K562 (cell line): ENCODE measurements around the gene SMARCA4. TPM values are rescaled to one million over a fixed set of nuclear protein-coding genes. Genes with fewer than 3 reads are reported as not detected.

Source experiments
- ATAC-seq: fragments of 200-7000 bp; cut with Tn5 transposase; 3 replicates; pipeline ENCODE4 v1.9.1; 2020; ENCODE audit warnings: moderate library complexity
- BruUV-seq: library from RNA; stranded (reverse); fragments of 400-500 nt; replicated peaks from 2 replicates; lab custom pipeline; 2021; lab: Mats Ljungman, UMichigan
- CTCF ChIA-PET: fragments of 300-600 bp; formaldehyde crosslinking; extraction: SDS; loops from one replicate; lab custom pipeline; 2021; ENCODE audit warnings: low intra/inter-chr PET ratio; lab: Yijun Ruan, JAX
- POLR2A ChIA-PET: fragments of 300-600, 350-650 bp; sonication (Branson Sonifier 250); formaldehyde crosslinking; extraction: SDS; loops from one replicate; lab custom pipeline; 2021; ENCODE audit warnings: antibody characterized with exemption, inconsistent platforms; lab: Yijun Ruan, JAX
- DNase-seq, 4 experiments: peaks; one replicate each; pipeline versions ENCODE4 v3.0.0 to v3.0.0-alpha.2; 2011 to 2018; ENCODE audit warnings: low spot score in 3 of 4, mixed read lengths in 3 of 4; ENCODE audit errors: extremely low read depth in 1 of 4
- FAIRE-seq: peaks from 2 replicates; lab custom pipeline; 2011; peaks lifted over from hg19 to GRCh38; lab: Jason Lieb, UNC
- H2AFZ ChIP-seq: 2 replicates; pipeline ENCODE4 v1.6.0; 2011; ENCODE audit warnings: low read depth, low read length, control low read depth, inconsistent platforms
- H3K27ac ChIP-seq: fragments of 200-600 bp; 3 replicates; pipeline ENCODE4 v1.8.0; 2011; ENCODE audit warnings: low read depth, mild to moderate bottlenecking, control low read depth, inconsistent platforms, low read length, moderate library complexity, mixed read lengths; ENCODE audit errors: extremely low read depth
- H3K27me3 ChIP-seq, 2 experiments: fragments of 300-600 bp in 1 of 2; 2 replicates in 1 of 2; 3 replicates in 1 of 2; pipeline versions ENCODE4 v1.6.0 to v1.8.0; 2011; ENCODE audit warnings: inconsistent platforms in 2 of 2, low read length in 2 of 2, mild to moderate bottlenecking in 1 of 2, mixed read lengths in 1 of 2, moderate library complexity in 1 of 2; ENCODE audit not compliant: control insufficient read depth in 2 of 2, insufficient read depth in 2 of 2
- H3K36me3 ChIP-seq: fragments of 300-600 bp; 3 replicates; pipeline ENCODE4 v1.8.0; 2011; ENCODE audit warnings: mild to moderate bottlenecking, low read length, inconsistent platforms; ENCODE audit not compliant: control insufficient read depth, insufficient read depth
- H3K4me1 ChIP-seq, 2 experiments: fragments of 200-600 bp in 1 of 2; replicated peaks in 1 of 2; 2 replicates in 1 of 2; 3 replicates in 1 of 2; pipeline versions ENCODE4 v1.5.1 to v1.8.0; 2011; ENCODE audit warnings: inconsistent platforms in 2 of 2, low read length in 2 of 2, mild to moderate bottlenecking in 1 of 2, mixed read lengths in 1 of 2, moderate library complexity in 1 of 2; ENCODE audit not compliant: control insufficient read depth in 2 of 2, insufficient read depth in 2 of 2
- H3K4me2 ChIP-seq: 2 replicates; pipeline ENCODE4 v1.6.1; 2011; ENCODE audit warnings: low read length, control low read depth, inconsistent platforms, mixed read lengths; ENCODE audit not compliant: insufficient read depth
- H3K4me3 ChIP-seq: fragments of 200-600 bp; sonication (generic), shearing (Covaris generic); 2 replicates; pipeline ENCODE4 v1.5.1; 2016; ENCODE audit warnings: control low read depth, inconsistent platforms
- H3K79me2 ChIP-seq: fragments of 200-600 bp; 3 replicates; pipeline ENCODE4 v1.8.0; 2011; ENCODE audit warnings: low read length, inconsistent platforms; ENCODE audit not compliant: control insufficient read depth, insufficient read depth
- H3K9ac ChIP-seq, 2 experiments: 2 replicates each; pipeline versions ENCODE4 v1.6.0 to v1.6.1; 2011; ENCODE audit warnings: low read depth in 2 of 2, low read length in 2 of 2, control low read depth in 1 of 2, inconsistent platforms in 1 of 2, mild to moderate bottlenecking in 1 of 2, mixed read lengths in 1 of 2; ENCODE audit not compliant: insufficient read depth in 1 of 2
- H3K9me1 ChIP-seq: one replicate; pipeline ENCODE4 v1.6.0; 2011; ENCODE audit warnings: inconsistent platforms, mild to moderate bottlenecking, low read length, moderate library complexity; ENCODE audit not compliant: control insufficient read depth, insufficient read depth
- H3K9me3 ChIP-seq: replicated peaks from 2 replicates; pipeline ENCODE4 v1.5.1; 2011; ENCODE audit warnings: low read depth, low read length, inconsistent platforms; ENCODE audit not compliant: control insufficient read depth, insufficient read depth
- H4K20me1 ChIP-seq: replicated peaks from 2 replicates; pipeline ENCODE4 v1.6.1; 2011; ENCODE audit warnings: low read length, inconsistent platforms, mixed read lengths; ENCODE audit not compliant: control insufficient read depth, insufficient read depth
- EHMT2 ChIP-seq: fragments of 450-650 bp; IDR thresholded peaks from 2 replicates; pipeline ENCODE4 v1.6.1; 2018; ENCODE audit warnings: antibody characterized with exemption
- GTF2E2 ChIP-seq: fragments of 200-800 bp; sonication (Bioruptor generic); IDR thresholded peaks from 2 replicates; pipeline ENCODE4 v1.6.1; 2016; ENCODE audit warnings: missing genetic modification characterization, missing compliant biosample characterization
- HDAC6 ChIP-seq: IDR thresholded peaks from 2 replicates; pipeline ENCODE4 v1.6.1; 2012; ENCODE audit warnings: low read depth, mild to moderate bottlenecking, control low read depth, inconsistent platforms, low read length, moderate library complexity
- HNRNPH1 ChIP-seq: fragments of 200-400 bp; formaldehyde crosslinking; optimal IDR thresholded peaks from 2 replicates; pipeline ENCODE3; 2017; ENCODE audit warnings: low read depth, mild to moderate bottlenecking, low read length, moderate library complexity
- PRPF4 ChIP-seq: fragments of 200-400 bp; formaldehyde crosslinking; IDR thresholded peaks from one replicate; pipeline ENCODE4 v1.6.1; 2017; ENCODE audit warnings: low read length, low read depth, mild to moderate bottlenecking; ENCODE audit not compliant: insufficient read depth, poor library complexity, severe bottlenecking
- RB1 ChIP-seq: fragments of 450-650 bp; IDR thresholded peaks from 2 replicates; pipeline ENCODE4 v1.6.1; 2017; ENCODE audit warnings: low read depth, mild to moderate bottlenecking
- SOX6 ChIP-seq: fragments of 450-650 bp; IDR thresholded peaks from 2 replicates; pipeline ENCODE4 v1.6.1; 2014; ENCODE audit warnings: mild to moderate bottlenecking
- TAF1 ChIP-seq: IDR thresholded peaks from 2 replicates; pipeline ENCODE4 v1.6.1; 2011; ENCODE audit warnings: mild to moderate bottlenecking, low read length, moderate library complexity; ENCODE audit not compliant: insufficient read depth, control insufficient read depth, severe bottlenecking; ENCODE audit errors: extremely low read depth
- TAF9B ChIP-seq: fragments of 450-650 bp; IDR thresholded peaks from 2 replicates; pipeline ENCODE4 v1.6.1; 2018; ENCODE audit warnings: mild to moderate bottlenecking; ENCODE audit not compliant: partially characterized antibody
- ZEB2 ChIP-seq: fragments of 450-650 bp; IDR thresholded peaks from 2 replicates; pipeline ENCODE4 v1.6.1; 2016
- ZNF436 ChIP-seq: fragments of 250-450, 450-650 bp; sonication (Bioruptor Pico); formaldehyde crosslinking; IDR thresholded peaks from 2 replicates; pipeline ENCODE4 v1.7.0; 2020; ENCODE audit warnings: mild to moderate bottlenecking
- WGBS: fragments of 100-300 bp; shearing (Covaris generic); methylation state at CpG from one replicate; pipeline ENCODE4 v1.1.6; 2016; ENCODE audit warnings: low coverage, mixed read lengths; ENCODE audit not compliant: insufficient coverage; ENCODE audit errors: missing lambda C conversion rate; 5-methylcytosine and 5-hydroxymethylcytosine counted together
- in situ Hi-C: fragments of 300-500 bp; cut with MboI; formaldehyde crosslinking; loops from 4 replicates; pipeline ENCODE4 v1.15.0; 2018; ENCODE audit warnings: inconsistent platforms, mixed read lengths
- intact Hi-C: fragments of 100-400 bp; cut with micrococcal nuclease; formaldehyde crosslinking; loops from 2 replicates; pipeline ENCODE4 v1.14.2; 2022
- polyA plus RNA-seq, 8 experiments: library from polyadenylated mRNA; depleted of rRNA in 4 of 8; stranded (reverse) in 5 of 8; unstranded in 3 of 8; fragments of >200 nt; fragmentation: Nextera tagmentation in 2 of 8; fragmentation: Illumina TruSeq in 1 of 8; extraction: Ambion mirVana in 2 of 8; extraction: Trizol in 1 of 8; gene quantifications; 2 replicates each; pipeline versions ENCODE4 v1.2.1 to v1.2.3, GENCODE V29; 2011 to 2014; ENCODE audit warnings: inconsistent platforms in 1 of 8, missing spikeins in 1 of 8
- total RNA-seq, 7 experiments: library from RNA; depleted of rRNA in 6 of 7; stranded (reverse); fragments of >200 nt in 6 of 7; fragmentation: Illumina TruSeq in 2 of 7; extraction: Trizol in 2 of 7; gene quantifications; 2 replicates each; pipeline versions ENCODE4 v1.2.1 to v1.2.3, GENCODE V29; 2011 to 2021; ENCODE audit warnings: low replicate concordance in 1 of 7
- TF ChIP-seq, protein P1 (sequence below): sonication (generic); formaldehyde crosslinking; IDR thresholded peaks from 2 replicates; pipeline ENCODE4 v1.8.1; 2022; ENCODE audit warnings: missing genetic modification reagents
- TF ChIP-seq, protein P2 (sequence below), 2 experiments: fragments of 200-800 bp in 1 of 2; sonication (Bioruptor generic) in 1 of 2; sonication (generic) in 1 of 2; formaldehyde crosslinking in 1 of 2; IDR thresholded peaks in 1 of 2; conservative IDR thresholded peaks in 1 of 2; 2 replicates each; pipeline versions ENCODE4 v1.5.0 to v1.6.1; 2016 to 2020; ENCODE audit warnings: missing compliant biosample characterization in 1 of 2, missing genetic modification characterization in 1 of 2, missing genetic modification reagents in 1 of 2

The SMARCA4 gene
- total and polyA plus RNA-seq, 9 of the 15 experiments (the other 6 are each of a cell fraction or from before 2014, with no cell fraction given) = 19.3 to 207 (median 52.1) TPM

DNA sequence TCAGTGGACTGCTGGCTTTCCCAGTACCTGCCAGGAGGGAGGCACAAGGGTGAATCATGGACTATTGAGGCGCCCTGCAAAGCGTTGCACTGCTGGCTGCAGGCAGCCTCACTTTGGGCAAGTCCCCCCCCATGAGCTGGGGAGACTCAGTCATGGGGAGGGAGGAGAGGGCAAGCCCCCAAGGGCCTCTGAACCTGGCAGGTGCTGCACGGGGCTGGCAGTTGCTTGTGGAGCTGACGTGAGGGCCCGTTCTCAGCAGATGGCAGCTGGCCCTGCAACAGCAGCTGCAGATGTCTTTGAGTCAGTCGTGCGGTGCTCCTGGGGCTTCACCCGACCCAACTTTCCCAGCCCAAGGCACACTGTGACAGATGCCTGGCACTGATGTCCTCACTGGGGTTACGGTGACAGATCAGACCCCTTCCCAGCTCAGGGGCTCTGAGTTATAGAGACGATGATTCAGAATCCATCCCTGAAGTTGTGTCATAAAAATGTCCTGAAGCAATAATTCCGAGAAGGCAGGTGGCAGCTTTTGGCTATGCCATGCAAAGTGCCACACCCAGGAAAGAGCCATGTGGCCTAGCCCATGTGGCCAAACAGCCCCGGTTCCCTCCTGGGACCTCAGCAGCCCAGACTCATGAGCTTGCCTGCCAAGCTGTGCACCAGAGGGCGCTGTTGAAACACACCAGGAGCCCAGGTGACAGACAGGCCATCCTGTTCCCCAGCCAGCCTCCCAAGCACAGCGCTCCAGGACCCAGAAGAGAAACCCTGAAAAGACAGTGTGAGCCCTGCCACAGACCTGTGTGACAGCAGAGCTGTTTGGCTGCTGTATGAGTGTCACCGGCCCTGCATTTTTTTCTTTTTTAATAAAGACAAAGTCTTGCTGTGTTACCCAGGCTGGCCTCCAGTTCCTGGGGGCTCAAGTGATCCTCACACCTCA, 74.9 kb downstream of the SMARCA4 start (continued):
- TF ChIP-seq RB1 = peak; percentile 75

DNA sequence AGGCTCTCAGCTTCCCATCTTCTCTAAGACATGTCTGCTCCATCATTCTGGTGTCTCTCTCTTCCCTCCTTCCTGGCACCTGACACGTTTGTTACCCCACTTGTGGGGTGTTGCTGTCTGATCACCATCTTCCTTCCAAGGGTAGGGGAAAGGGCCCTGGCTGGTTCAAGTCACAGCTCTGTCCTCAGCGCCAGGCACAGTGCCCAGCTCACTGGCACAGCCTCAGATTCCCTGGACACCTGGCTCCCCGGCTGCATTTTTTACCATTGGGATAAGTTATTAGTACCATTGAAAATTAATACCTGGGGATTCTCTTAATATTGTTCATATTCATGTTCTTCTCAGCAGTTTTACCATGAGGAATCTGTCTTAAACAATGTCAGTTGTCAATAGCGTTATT, 77.7 kb downstream of the SMARCA4 start:
- no peak for TF ChIP-seq HDAC6
- TF ChIP-seq ZNF436 (CRISPR knock-in tag) = no peak
- no peak for TF ChIP-seq TAF1
- TF ChIP-seq TAF9B = no peak
- TF ChIP-seq, protein P1, sequence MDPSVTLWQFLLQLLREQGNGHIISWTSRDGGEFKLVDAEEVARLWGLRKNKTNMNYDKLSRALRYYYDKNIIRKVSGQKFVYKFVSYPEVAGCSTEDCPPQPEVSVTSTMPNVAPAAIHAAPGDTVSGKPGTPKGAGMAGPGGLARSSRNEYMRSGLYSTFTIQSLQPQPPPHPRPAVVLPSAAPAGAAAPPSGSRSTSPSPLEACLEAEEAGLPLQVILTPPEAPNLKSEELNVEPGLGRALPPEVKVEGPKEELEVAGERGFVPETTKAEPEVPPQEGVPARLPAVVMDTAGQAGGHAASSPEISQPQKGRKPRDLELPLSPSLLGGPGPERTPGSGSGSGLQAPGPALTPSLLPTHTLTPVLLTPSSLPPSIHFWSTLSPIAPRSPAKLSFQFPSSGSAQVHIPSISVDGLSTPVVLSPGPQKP (CRISPR knock-in tag) = no peak
- TF ChIP-seq, protein P2, sequence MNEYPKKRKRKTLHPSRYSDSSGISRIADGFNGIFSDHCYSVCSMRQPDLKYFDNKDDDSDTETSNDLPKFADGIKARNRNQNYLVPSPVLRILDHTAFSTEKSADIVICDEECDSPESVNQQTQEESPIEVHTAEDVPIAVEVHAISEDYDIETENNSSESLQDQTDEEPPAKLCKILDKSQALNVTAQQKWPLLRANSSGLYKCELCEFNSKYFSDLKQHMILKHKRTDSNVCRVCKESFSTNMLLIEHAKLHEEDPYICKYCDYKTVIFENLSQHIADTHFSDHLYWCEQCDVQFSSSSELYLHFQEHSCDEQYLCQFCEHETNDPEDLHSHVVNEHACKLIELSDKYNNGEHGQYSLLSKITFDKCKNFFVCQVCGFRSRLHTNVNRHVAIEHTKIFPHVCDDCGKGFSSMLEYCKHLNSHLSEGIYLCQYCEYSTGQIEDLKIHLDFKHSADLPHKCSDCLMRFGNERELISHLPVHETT (CRISPR knock-in tag; conservative IDR thresholded peaks at IDR 0.05 in 1 of 2, IDR thresholded peaks at IDR 0.05 in 1 of 2) = no peak
- no peak for TF ChIP-seq ZEB2
- TF ChIP-seq EHMT2 = no peak
- TF ChIP-seq GTF2E2 (tag) = no peak
- no peak for TF ChIP-seq PRPF4
- no peak for TF ChIP-seq SOX6
- no peak for TF ChIP-seq HNRNPH1
- TF ChIP-seq, all 486 proteins: peak for 0
- 0 out of 4 replicates have a peak overlapping the region, but pooled peaks of 1 of the 2 experiments have one; percentile 60 for H3K9ac ChIP-seq
- no peak overlapping the region for H2AFZ ChIP-seq
- H3K4me1 ChIP-seq = peaks cover 0 to 13% of the 10 kb centered on the region in 2 experiments; a peak in 1 of 5 replicates
- no peak overlapping the region for H3K4me2 ChIP-seq
- FAIRE-seq = no peak
- DNase-seq = no peak
- H3K27me3 ChIP-seq = no peaks in the 10 kb centered on the region
- in situ Hi-C loops (loop anchor here (5.0 kb wide), 1 partner anchor 164 kb away; no protein-coding TSS in a partner anchor), intact Hi-C loops (loop anchor here (5.0 kb wide), 3 partner anchors 54 to 96 kb away; no protein-coding TSS in a partner anchor)
- ChIA-PET CTCF (no interaction called here), POLR2A (interaction anchor here (0.6 to 1.2 kb wide), 2 partner anchors 47 to 55 kb away, joined by 3 read pairs; no protein-coding TSS in a partner anchor)
- no TSS peak for BruUV-seq
- no peak for ATAC-seq
- H3K9me3 ChIP-seq = no peaks in the 10 kb centered on the region
- H3K9me1 ChIP-seq = no peaks in the 10 kb centered on the region
- peaks cover 88% of the 10 kb centered on the region for H3K36me3 ChIP-seq
- peaks cover 16% of the 10 kb centered on the region; the same call in 2 of the 3 replicates for H3K79me2 ChIP-seq
- no peaks in the 10 kb centered on the region for H4K20me1 ChIP-seq
- WGBS = 98% methylated on average over 4 of the region's 4 CpGs
- H3K4me3 ChIP-seq = no peak overlapping the region
- no peak overlapping the region for H3K27ac ChIP-seq
